Stimulated activated CD8-positive, alpha-beta memory T cell treated with anti-CD3 and anti-CD28 coated beads, Interleukin-7, amount 100 ng/mL, for 48 hours (primary cell): ENCODE results near the gene NBPF4.
A peak's percentile ranks its signal among the peaks of the same experiment; 100 is the strongest.
"Not testable (repeated sequence)": the region's sequence is repeated elsewhere in the genome, so short reads cannot be mapped to it uniquely, and the experiment has no call there.

Experiments used
- DNase-seq, 2 donors: peaks; one replicate each; pipeline ENCODE4 v3.0.0-alpha.2; 2020; ENCODE audit warnings: low read depth in 1 of 2; ENCODE audit errors: extremely low read depth in 1 of 2

NBPF4 gene

DNA sequence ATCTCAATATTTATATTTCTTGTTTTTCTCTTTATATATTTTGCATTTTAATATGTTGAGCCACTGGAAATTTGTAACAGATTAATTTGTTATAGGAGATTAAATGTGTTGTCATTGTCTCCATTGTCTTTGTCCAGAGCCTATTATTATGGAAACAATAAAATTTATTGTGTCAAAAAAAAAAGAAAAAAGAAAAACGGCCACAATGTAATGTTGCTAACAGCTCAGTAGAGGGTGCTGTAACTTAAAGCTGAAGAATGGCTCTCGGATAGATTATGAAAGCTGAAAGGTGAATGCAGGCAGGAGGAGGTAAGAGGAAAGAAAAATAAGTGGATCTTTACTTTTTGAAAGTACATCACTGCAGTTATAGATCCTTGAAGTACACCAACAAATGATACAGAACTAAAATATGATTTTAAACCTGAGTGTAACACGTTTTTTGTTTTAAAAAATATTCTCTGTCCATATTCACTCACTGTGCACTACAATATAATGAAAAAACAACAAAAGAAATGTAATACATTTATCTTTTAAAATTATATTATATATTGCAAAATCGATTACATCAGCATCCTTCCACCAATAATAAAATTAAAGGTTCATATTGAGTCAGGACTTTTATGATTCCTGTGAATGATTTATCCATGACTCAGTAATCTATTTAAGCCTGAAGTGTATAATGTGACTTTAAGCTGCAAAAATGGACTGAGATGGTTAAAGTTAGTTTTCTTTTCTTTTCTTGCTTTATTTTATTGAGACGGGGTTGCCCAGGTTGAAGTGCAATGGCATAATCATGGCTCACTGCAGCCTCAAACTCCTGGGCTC, 29.0 kb downstream of the NBPF4 start:
- not testable (repeated sequence) for DNase-seq

- DNase-seq, result no peak
Observed at GRCh38 chr1:108211014-108211413, 32.9 kb downstream of the NBPF4 start.

- DNase-seq, result no peak
Observed at GRCh38 chr1:108209456-108210108, 34.3 kb downstream of the NBPF4 start.

- no peak for DNase-seq
Observed at GRCh38 chr1:108208724-108209446, 35.0 kb downstream of the NBPF4 start.

- not testable (repeated sequence) for DNase-seq
Observed at GRCh38 chr1:108203582-108203981, 40.3 kb downstream of the NBPF4 start.

GRCh38 chr1:108201687-108202086, 42.2 kb downstream of the NBPF4 start:
- no peak for DNase-seq

DNA sequence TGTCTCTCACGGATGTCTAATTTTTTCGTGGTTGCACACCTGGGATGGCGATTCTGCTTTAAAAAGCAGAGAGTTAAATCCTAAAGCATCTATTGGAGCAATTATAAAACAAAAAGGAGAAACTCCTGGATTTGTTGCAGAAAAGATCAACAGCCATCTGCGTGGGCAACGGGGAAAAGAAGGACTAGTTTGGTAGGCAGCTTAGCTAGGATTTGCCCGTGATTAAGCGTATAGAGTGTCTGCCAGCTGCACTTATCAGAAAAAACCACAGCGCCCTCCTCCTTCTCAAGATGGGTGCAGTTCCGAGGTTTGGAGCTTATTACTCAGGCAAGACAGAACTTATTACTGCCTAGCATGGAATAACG, 43.2 kb downstream of the NBPF4 start:
- peak in 1 of 2 donors; percentile 29 for DNase-seq

GRCh38 chr1:108199781-108200686, 43.8 kb downstream of the NBPF4 start, which contains the start of gene SLC25A24:
Gene SLC25A24, minus strand, starts transcription at chr1:108200343. Its CDS starts 205 bp downstream, at chr1:108200138.
- peak; percentile 61 to 63 for DNase-seq

DNA sequence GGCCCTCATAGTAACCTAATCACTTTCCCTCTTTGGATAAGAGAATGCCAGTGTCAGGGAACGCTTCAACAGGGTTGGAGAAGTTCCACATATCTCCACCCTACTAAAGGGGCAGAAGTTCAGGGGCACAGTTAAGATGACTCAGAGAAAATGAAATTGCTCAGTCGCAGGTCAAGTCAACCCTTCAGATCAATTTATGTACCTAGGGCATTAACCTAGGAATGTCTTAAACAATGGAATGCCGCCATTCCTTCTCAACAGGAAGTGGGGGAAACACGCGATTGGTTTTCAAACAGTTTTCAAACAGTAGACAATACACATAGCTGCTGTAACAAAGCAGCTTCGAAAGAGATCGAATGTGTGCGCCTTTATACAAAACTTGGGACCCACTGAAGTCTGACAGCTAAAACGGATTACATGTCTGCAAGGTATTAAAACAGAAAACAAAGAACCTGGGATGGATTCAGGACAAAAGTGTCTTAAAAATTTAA, 44.6 kb downstream of the NBPF4 start:
- no peak for DNase-seq

- no peak for DNase-seq
Observed at GRCh38 chr1:108194051-108194450, 49.8 kb downstream of the NBPF4 start.

GRCh38 chr1:108193333-108193732, 50.5 kb downstream of the NBPF4 start:
- no peak for DNase-seq

DNA sequence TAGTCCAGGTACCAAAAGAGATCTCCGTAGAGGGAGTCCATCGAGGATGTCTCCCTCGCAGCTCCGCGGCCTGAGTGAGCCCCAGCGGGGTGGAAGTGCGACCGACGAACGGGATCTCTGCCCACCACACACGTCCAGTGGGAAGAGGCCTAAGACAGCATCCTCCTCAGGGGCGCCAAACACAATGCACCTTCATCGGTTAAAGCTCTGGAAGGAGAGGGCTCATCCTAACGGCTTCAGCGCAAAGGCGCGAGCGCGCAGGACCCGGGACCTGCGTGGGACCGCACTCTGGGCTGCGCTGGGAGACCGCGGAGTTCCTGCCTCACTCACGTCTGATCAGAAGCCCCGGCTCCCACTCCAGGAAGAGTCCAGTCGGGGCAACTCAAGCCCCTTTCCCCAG, 51.3 kb downstream of the NBPF4 start:
- no peak for DNase-seq

GRCh38 chr1:108190686-108191416, 53.0 kb downstream of the NBPF4 start:
- DNase-seq, result no peak

- DNase-seq, result no peak
Observed at GRCh38 chr1:108190001-108190634, 53.8 kb downstream of the NBPF4 start.

DNA sequence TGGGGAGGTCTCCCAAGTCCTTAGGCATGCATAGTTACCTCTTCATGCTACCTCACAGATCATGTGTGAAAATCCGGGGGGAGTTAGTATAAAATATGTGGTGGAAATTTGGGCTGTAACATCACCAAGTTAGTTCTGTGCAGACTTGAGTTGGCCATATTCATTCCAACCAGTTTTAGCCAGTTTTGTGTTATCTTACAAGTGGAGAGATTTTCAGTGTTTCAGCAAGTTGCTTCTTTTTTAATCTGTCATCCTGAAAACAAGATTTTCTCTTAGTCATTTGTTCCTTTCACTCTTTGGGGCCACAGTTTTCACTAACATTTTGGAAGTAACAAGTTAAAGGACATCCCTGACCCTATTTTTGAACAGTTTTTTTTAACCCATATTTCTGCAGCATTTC, 55.1 kb downstream of the NBPF4 start:
- no peak for DNase-seq

DNA sequence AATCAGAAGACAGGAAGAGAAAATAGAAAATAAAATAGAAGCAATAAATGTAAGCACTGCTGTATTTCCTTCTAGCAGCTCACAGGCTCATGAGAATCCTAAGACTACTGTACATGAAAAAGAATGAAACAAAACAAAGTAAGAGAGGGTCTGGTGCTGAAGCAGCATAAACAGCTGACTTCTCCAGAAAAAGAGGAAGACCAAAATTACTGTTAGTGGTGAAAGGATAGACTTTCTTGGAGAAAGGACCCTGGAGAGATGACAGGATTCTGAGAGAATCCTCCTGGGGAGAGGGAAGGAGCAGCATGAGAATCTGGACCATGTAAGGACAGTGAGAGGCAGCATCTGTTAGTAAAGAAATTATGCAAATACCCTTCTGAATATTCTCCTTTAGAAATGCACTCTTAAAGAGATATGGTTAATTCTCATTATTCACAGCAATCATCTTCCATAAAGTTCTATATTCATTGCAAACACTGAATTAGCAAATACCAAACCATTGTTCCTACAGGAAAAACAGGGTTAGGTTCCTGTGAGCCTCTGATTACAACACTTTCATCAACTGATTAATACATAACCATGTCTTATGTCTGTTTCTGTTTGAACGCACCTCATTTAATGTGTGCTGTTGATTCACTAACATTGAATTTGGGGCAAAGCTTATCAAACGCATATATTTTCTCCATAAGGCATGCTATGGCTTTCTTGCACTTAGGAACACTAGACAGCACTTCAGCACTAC, 60.7 kb downstream of the NBPF4 start:
- DNase-seq, result no peak

GRCh38 chr1:108179018-108179417, 64.9 kb downstream of the NBPF4 start:
- DNase-seq, result no peak
